Neuronal stem cell (in vitro differentiated cells): ENCODE results near the gene APOBEC2. TPM values are rescaled to one million over a fixed set of nuclear protein-coding genes. Genes with fewer than 3 reads are reported as not detected.
"Not testable (repeated sequence)": the region's sequence is repeated elsewhere in the genome, so short reads cannot be mapped to it uniquely, and the experiment has no call there.

Experiments
- DNase-seq: peaks from one replicate; pipeline ENCODE4 v3.0.0-alpha.2; 2013; ENCODE audit warnings: low spot score
- H2AFZ ChIP-seq: one replicate; pipeline ENCODE4 v1.6.1; 2013; ENCODE audit warnings: mild to moderate bottlenecking, low read length, inconsistent platforms
- H2AK5ac ChIP-seq: 2 replicates; pipeline ENCODE4 v1.6.1; 2013; ENCODE audit warnings: low read depth, mild to moderate bottlenecking, inconsistent platforms, low read length, moderate library complexity, mixed read lengths
- H2BK120ac ChIP-seq: 2 replicates; pipeline ENCODE4 v1.6.1; 2013; ENCODE audit warnings: low read depth, mild to moderate bottlenecking, inconsistent platforms, low read length, moderate library complexity, mixed read lengths
- H2BK12ac ChIP-seq: one replicate; pipeline ENCODE4 v1.6.1; 2013; ENCODE audit warnings: low read length, inconsistent platforms
- H2BK15ac ChIP-seq: 2 replicates; pipeline ENCODE4 v1.6.1; 2013; ENCODE audit warnings: mild to moderate bottlenecking, low read length, inconsistent platforms, mixed read lengths
- H2BK5ac ChIP-seq: one replicate; pipeline ENCODE4 v1.6.1; 2013; ENCODE audit warnings: inconsistent platforms, mild to moderate bottlenecking, low read length, moderate library complexity
- H3K14ac ChIP-seq: one replicate; pipeline ENCODE4 v1.6.1; 2013; ENCODE audit warnings: low read length, inconsistent platforms
- H3K18ac ChIP-seq: 2 replicates; pipeline ENCODE4 v1.6.1; 2013; ENCODE audit warnings: low read length, inconsistent platforms
- H3K23ac ChIP-seq: 2 replicates; pipeline ENCODE4 v1.6.1; 2013; ENCODE audit warnings: low read depth, mild to moderate bottlenecking, mixed read lengths, low read length, inconsistent platforms; ENCODE audit not compliant: poor library complexity
- H3K27ac ChIP-seq: replicated peaks from 3 replicates; pipeline ENCODE4 v1.5.1; 2013; ENCODE audit warnings: low read length, inconsistent platforms
- H3K27me3 ChIP-seq, 3 experiments: 2 replicates each; pipeline ENCODE4 v1.6.1; 2013; ENCODE audit warnings: low read length in 3 of 3, mild to moderate bottlenecking in 2 of 3, inconsistent platforms in 1 of 3, low read depth in 1 of 3, mixed read lengths in 1 of 3, moderate library complexity in 1 of 3; ENCODE audit not compliant: control insufficient read depth in 3 of 3, insufficient read depth in 3 of 3
- H3K36me3 ChIP-seq, 2 donors: replicated peaks in 1 of 2; 2 replicates each; pipeline ENCODE4 v1.6.1; 2013; ENCODE audit warnings: low read length in 2 of 2; ENCODE audit not compliant: control insufficient read depth in 2 of 2, insufficient read depth in 2 of 2
- H3K4ac ChIP-seq: 2 replicates; pipeline ENCODE4 v1.6.1; 2013; ENCODE audit warnings: inconsistent platforms, mild to moderate bottlenecking, low read length, moderate library complexity
- H3K4me1 ChIP-seq, 2 donors: 1 replicate in 1 of 2; 2 replicates in 1 of 2; pipeline ENCODE4 v1.6.1; 2013; ENCODE audit warnings: low read length in 2 of 2, low read depth in 1 of 2; ENCODE audit not compliant: control insufficient read depth in 2 of 2, insufficient read depth in 1 of 2
- H3K4me2 ChIP-seq: one replicate; pipeline ENCODE4 v1.6.1; 2013; ENCODE audit warnings: mild to moderate bottlenecking, low read length, inconsistent platforms; ENCODE audit not compliant: insufficient read depth, poor library complexity, severe bottlenecking
- H3K4me3 ChIP-seq, 2 donors: 2 replicates each; pipeline ENCODE4 v1.5.1; 2013; ENCODE audit warnings: low read length in 2 of 2, mild to moderate bottlenecking in 2 of 2, inconsistent platforms in 1 of 2, moderate library complexity in 1 of 2
- H3K79me1 ChIP-seq: one replicate; pipeline ENCODE4 v1.6.1; 2013; ENCODE audit warnings: low read depth, mild to moderate bottlenecking, inconsistent platforms, low read length, moderate library complexity
- H3K9ac ChIP-seq: one replicate; pipeline ENCODE4 v1.6.1; 2013; ENCODE audit warnings: mild to moderate bottlenecking, low read depth, low read length, inconsistent platforms; ENCODE audit not compliant: poor library complexity
- H3K9me3 ChIP-seq, 2 donors: replicated peaks in 1 of 2; 2 replicates each; pipeline versions ENCODE3 to v1.6.1; 2013; ENCODE audit warnings: low read length in 2 of 2, mild to moderate bottlenecking in 2 of 2, inconsistent platforms in 1 of 2, low read depth in 1 of 2, mixed read lengths in 1 of 2, moderate library complexity in 1 of 2; ENCODE audit not compliant: control insufficient read depth in 2 of 2, insufficient read depth in 1 of 2
- H4K8ac ChIP-seq: one replicate; pipeline ENCODE4 v1.6.1; 2013; ENCODE audit warnings: low read depth, mild to moderate bottlenecking, inconsistent platforms, low read length, moderate library complexity
- H4K91ac ChIP-seq: one replicate; pipeline ENCODE4 v1.6.1; 2013; ENCODE audit warnings: low read length, low read depth, mild to moderate bottlenecking, inconsistent platforms; ENCODE audit not compliant: poor library complexity
- WGBS, 2 donors: extraction: QIAGEN DNeasy Blood & Tissue Kit; methylation state at CpG; one replicate each; pipeline ENCODE4 v1.1.7; 2013; ENCODE audit warnings: missing lambda C conversion rate in 2 of 2, mixed read lengths in 1 of 2; ENCODE audit not compliant: insufficient read length in 2 of 2, insufficient replicate concordance in 1 of 2; ENCODE audit errors: extremely low coverage in 2 of 2; 5-methylcytosine and 5-hydroxymethylcytosine counted together
- polyA plus RNA-seq, 2 experiments: library from polyadenylated mRNA; stranded (reverse); fragments of 200-250 nt; gene quantifications; one replicate each; pipeline ENCODE4 v1.2.3, GENCODE V29; 2013

Gene APOBEC2
- polyA plus RNA-seq (2013, experiment 1 of 2) = not detected
- polyA plus RNA-seq (2013, experiment 2 of 2) = not detected

- H3K18ac ChIP-seq = peak within 1 kb of the TSS; percentile 49
- H3K9ac ChIP-seq = peak within 1 kb of the TSS; percentile 45
- no peak within 1 kb of the TSS for H3K4me3 ChIP-seq
- no peak within 1 kb of the TSS for H4K91ac ChIP-seq
- H2BK120ac ChIP-seq = no peak within 1 kb of the TSS
- peak within 1 kb of the TSS; percentile 12 for H2BK5ac ChIP-seq
- no peak within 1 kb of the TSS for H3K14ac ChIP-seq
- DNase-seq = no peak
- H3K4me2 ChIP-seq = no peak within 1 kb of the TSS
- peaks cover 4 to 5% of the 10 kb centered on the region in 2 donors for H3K4me1 ChIP-seq
- H3K9me3 ChIP-seq = no peaks in the 10 kb centered on the region
- H3K27me3 ChIP-seq = no peaks in the 10 kb centered on the region
- no CpG with 5 or more reads among the region's 5 CpGs for WGBS, 2 donors
- H2AK5ac ChIP-seq = no peak within 1 kb of the TSS
- H2BK12ac ChIP-seq = no peak within 1 kb of the TSS
- H4K8ac ChIP-seq = no peak within 1 kb of the TSS
- no peaks in the 10 kb centered on the region for H3K36me3 ChIP-seq
- no peak within 1 kb of the TSS for H2BK15ac ChIP-seq
- H2AFZ ChIP-seq = peak within 1 kb of the TSS; percentile 4
- H3K4ac ChIP-seq = no peak within 1 kb of the TSS
- no peaks in the 10 kb centered on the region for H3K79me1 ChIP-seq
- no peak within 1 kb of the TSS for H3K27ac ChIP-seq
- no peak within 1 kb of the TSS for H3K23ac ChIP-seq
Observed at GRCh38 chr6:41053041-41053440, at the start of gene APOBEC2. APOBEC2 (plus strand) TSS chr6:41053202; CDS start chr6:41053348, 146 bp downstream.

DNA sequence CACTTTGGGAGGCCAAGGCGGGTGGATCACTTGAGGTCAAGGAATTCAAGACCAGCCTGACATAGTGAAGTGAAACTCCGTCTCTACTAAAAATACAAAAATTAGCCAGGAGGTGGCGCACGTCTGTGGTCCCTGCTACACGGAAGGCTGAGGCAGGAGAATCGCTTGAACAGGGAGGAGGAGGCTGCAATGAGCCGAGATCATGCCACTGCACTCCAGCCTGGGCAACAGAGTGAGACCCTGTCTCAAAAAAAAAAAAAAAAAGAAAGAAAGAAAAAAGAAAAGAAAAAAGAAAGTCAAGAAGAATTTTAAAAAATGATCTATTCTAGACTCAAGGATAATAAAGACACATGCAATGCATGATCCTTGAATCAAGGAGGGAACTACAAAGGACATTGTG is 46.8 kb upstream of the APOBEC2 start:
- H2BK12ac ChIP-seq, H4K8ac ChIP-seq, H3K9me3 ChIP-seq, H3K4me1 ChIP-seq, H3K27me3 ChIP-seq, H2BK15ac ChIP-seq, H3K4ac ChIP-seq, H3K4me3 ChIP-seq, H3K23ac ChIP-seq, H3K18ac ChIP-seq, H2BK120ac ChIP-seq, H4K91ac ChIP-seq, H2AK5ac ChIP-seq, H3K4me2 ChIP-seq, H2BK5ac ChIP-seq, H3K36me3 ChIP-seq, H3K79me1 ChIP-seq, H3K14ac ChIP-seq, H3K27ac ChIP-seq, H2AFZ ChIP-seq, H3K9ac ChIP-seq: not testable (repeated sequence)
- no CpG with 5 or more reads among the region's 7 CpGs for WGBS, 2 donors
- peak; percentile 33 for DNase-seq

DNA sequence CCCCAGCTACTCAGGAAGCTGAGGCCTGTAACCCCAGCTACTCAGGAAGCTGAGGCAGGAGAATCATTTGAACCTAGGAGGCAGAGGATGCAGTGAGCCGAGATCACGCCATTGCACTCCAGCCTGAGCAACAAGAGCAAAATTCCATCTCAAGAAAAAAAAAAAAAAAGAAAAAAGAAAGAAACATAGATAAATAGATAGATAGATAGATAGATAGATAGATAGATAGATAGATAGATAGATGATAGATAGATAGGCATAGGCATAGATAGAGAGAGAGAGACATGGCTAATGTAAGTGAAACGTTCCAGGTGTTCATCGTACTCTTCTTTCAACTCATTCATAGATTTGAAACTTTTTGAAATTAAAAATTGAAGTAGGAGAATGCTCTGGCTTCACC is 46.0 kb upstream of the APOBEC2 start:
- WGBS, 2 donors = no CpG with 5 or more reads among the region's 4 CpGs

GRCh38 chr6:41008011-41008410 is 45.0 kb upstream of the APOBEC2 start:
- H2BK15ac ChIP-seq = no peak overlapping the region
- H3K4me3 ChIP-seq = no peak overlapping the region
- H2BK12ac ChIP-seq = no peak overlapping the region
- no CpG with 5 or more reads among the region's 3 CpGs for WGBS, 2 donors
- H3K36me3 ChIP-seq = no peaks in the 10 kb centered on the region
- DNase-seq = no peak
- no peak overlapping the region for H3K14ac ChIP-seq
- H2AFZ ChIP-seq = no peak overlapping the region
- no peak overlapping the region for H3K23ac ChIP-seq
- H2BK5ac ChIP-seq = no peak overlapping the region
- H3K18ac ChIP-seq = no peak overlapping the region
- H3K27me3 ChIP-seq = no peaks in the 10 kb centered on the region
- H3K4ac ChIP-seq = no peak overlapping the region
- no peak overlapping the region for H4K8ac ChIP-seq
- H2BK120ac ChIP-seq = no peak overlapping the region
- H2AK5ac ChIP-seq = no peak overlapping the region
- H3K4me2 ChIP-seq = no peak overlapping the region
- H3K27ac ChIP-seq = no peak overlapping the region
- H3K9ac ChIP-seq = no peak overlapping the region
- no peaks in the 10 kb centered on the region for H3K4me1 ChIP-seq
- H3K9me3 ChIP-seq = no peaks in the 10 kb centered on the region
- H4K91ac ChIP-seq = no peak overlapping the region
- H3K79me1 ChIP-seq = no peaks in the 10 kb centered on the region

More for the DNA sequence above, 46.0 kb upstream of the APOBEC2 start:
- H3K27ac ChIP-seq, H2BK120ac ChIP-seq, DNase-seq, H2AK5ac ChIP-seq, H3K36me3 ChIP-seq, H3K4me3 ChIP-seq, H2BK5ac ChIP-seq, H4K8ac ChIP-seq, H3K9me3 ChIP-seq, H3K4me2 ChIP-seq, H2BK15ac ChIP-seq, H2AFZ ChIP-seq, H3K18ac ChIP-seq, H3K79me1 ChIP-seq, H4K91ac ChIP-seq, H3K4me1 ChIP-seq, H3K14ac ChIP-seq, H3K23ac ChIP-seq, H3K9ac ChIP-seq, H2BK12ac ChIP-seq, H3K27me3 ChIP-seq, H3K4ac ChIP-seq: not testable (repeated sequence)
